PC-3 (cell line): Measurements from ENCODE around the gene CCDC85B.

Source experiments
- CTCF ChIP-seq: fragments of 300-600 bp; sonication (generic); conservative IDR thresholded peaks from 2 replicates; pipeline ENCODE4 v1.5.1; 2017; ENCODE audit warnings: antibody characterized with exemption, low read depth, mild to moderate bottlenecking, low read length
- EZH2 ChIP-seq: fragments of 300-600 bp; sonication (generic); IDR thresholded peaks from one replicate; pipeline ENCODE4 v1.6.1; 2017; ENCODE audit warnings: antibody characterized with exemption, mild to moderate bottlenecking, low read length; ENCODE audit not compliant: unreplicated experiment

DNA sequence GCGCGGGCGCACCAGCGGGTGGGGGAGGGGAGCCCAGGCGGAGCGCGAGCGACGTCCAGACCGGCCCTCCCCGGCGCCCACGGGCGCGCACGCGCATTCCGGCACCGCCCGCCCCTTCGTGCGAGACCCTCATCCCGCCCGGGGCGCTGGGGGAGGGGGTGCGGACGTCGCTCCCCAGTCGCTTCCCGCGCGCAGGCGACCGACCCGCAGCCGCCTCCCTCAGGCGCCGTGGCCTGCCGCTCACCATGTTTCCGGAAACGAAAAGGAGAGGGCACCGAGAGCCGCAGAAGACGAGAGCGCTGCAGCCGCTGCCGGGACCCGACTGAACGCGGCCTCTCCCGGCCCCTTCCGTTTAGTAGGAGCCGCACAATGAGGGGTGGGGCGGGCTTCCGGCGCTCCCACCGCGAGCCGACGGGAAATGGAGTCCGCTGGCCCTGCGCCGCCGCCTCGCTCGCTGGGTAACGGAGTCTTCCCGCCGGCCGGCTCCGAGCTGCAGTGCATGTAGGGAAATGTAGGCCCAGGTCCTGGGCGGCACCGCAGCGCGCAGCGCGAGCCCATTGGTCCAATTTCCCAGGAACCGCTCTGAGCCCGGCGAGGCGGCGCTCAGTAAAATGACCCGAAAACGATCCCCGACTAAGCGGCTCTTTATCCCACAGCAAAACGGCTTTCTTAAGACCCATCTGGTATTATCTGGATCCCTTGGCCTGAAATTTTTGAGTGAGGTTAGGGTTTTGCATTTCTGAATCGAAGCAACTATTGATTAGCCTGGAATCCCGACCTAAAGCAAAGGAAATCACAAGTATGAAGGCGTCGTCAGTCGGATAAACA is 32.4 kb upstream of the CCDC85B start, which contains the start of gene CFL1:
- TF ChIP-seq CTCF: no peak
- TF ChIP-seq EZH2: no peak
